ENCODE data around the gene CASP2. TPM values are rescaled to one million over a fixed set of nuclear protein-coding genes. Genes with fewer than 3 reads are reported as not detected.

Gene CASP2
- total and polyA plus RNA-seq, 2 of the 13 experiments (the other 11 are each of a cell fraction or from before 2014, with no cell fraction given), result 10.2 to 13.7 TPM

DNA sequence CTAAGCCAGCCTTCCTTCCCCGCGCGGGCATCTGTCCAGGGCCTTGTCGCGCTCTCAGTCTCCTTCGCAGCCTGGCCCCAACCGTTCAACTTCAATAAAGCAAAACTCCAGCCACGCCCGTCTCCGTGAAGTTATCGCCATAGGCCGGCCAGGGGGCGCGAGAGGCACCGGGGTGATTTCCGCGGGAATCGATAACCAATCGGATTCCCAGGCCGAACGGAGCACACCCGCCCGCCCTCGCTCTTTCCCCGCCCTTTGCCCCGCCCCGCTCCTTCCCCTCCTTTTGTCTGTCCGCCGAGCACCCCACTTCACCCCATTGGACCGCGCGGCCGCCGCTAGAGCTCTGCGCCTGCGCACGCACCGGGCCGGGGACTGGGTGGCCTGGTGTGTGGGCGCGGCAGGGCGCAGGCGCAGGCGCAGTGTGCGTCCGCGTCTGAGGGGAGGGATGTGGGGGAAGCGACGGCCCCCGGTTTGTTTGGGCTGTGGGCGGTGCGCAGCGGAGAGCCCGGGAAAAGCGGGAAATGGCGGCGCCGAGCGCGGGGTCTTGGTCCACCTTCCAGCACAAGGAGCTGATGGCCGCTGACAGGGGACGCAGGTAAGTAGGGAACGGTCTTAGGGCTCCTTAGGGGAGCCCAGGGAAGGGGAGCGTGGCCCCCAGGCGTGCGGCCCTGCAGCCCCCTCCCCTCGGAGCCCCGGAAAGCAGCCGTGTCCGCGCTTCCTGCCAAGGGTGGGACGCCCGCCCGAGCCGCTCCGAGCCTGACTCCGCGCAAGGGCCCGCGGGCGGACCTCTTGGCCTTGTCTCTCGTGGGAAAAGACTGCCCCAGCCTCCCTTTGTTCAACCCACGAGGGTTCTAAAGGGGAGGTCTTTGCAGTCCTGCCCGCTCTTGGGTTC is at the start of gene CASP2 (continued):
- TF ChIP-seq, protein P1, sequence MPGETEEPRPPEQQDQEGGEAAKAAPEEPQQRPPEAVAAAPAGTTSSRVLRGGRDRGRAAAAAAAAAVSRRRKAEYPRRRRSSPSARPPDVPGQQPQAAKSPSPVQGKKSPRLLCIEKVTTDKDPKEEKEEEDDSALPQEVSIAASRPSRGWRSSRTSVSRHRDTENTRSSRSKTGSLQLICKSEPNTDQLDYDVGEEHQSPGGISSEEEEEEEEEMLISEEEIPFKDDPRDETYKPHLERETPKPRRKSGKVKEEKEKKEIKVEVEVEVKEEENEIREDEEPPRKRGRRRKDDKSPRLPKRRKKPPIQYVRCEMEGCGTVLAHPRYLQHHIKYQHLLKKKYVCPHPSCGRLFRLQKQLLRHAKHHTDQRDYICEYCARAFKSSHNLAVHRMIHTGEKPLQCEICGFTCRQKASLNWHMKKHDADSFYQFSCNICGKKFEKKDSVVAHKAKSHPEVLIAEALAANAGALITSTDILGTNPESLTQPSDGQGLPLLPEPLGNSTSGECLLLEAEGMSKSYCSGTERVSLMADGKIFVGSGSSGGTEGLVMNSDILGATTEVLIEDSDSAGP (CRISPR knock-in tag; IDR thresholded peaks at IDR 0.05; ENCODE audit: borderline replicate concordance), result peak; percentile 87; the same call in 1 of the 2 replicates
- TF ChIP-seq RAD21 (CRISPR knock-in tag; IDR thresholded peaks at IDR 0.05) (peak; percentile 51), NR2F6 (IDR thresholded peaks at IDR 0.05) (no peak), NR2F6 (CRISPR knock-in tag; IDR thresholded peaks at IDR 0.05) (peak; percentile 26; the same call in 1 of the 2 replicates), AKAP8 (CRISPR knock-in tag; IDR thresholded peaks at IDR 0.05) (peak; percentile 64; the same call in 1 of the 2 replicates), HCFC1 (IDR thresholded peaks at IDR 0.05; ENCODE audit: low read depth, low read length) (no peak; the same call in 1 of the 2 replicates), ASH2L (IDR thresholded peaks at IDR 0.05; ENCODE audit: insufficient read length, low read depth, low read length) (peak; percentile 84), CBX2 (IDR thresholded peaks at IDR 0.05; ENCODE audit: low read depth, low read length) (no peak), CBX2 (CRISPR knock-in tag; IDR thresholded peaks at IDR 0.05; ENCODE audit: low read depth) (no peak; the same call in 1 of the 2 replicates), PPARG (CRISPR knock-in tag; conservative IDR thresholded peaks at IDR 0.05) (0 out of 2 replicates have a peak, but pooled peaks have one; percentile 34), NR2C2 (CRISPR knock-in tag; IDR thresholded peaks at IDR 0.05; ENCODE audit: borderline replicate concordance) (0 out of 2 replicates have a peak, but pooled peaks have one; percentile 20), ZNF468 (CRISPR knock-in tag; IDR thresholded peaks at IDR 0.05) (no peak), BCL6 (CRISPR knock-in tag; IDR thresholded peaks at IDR 0.05) (0 out of 2 replicates have a peak, but pooled peaks have one; percentile 12), SUZ12 (IDR thresholded peaks at IDR 0.05; ENCODE audit: low read depth, low read length) (no peak), GABPA (IDR thresholded peaks at IDR 0.05; ENCODE audit: low read depth, low read length) (peak; percentile 25; the same call in 1 of the 2 replicates), GABPA (CRISPR knock-in tag; IDR thresholded peaks at IDR 0.05; ENCODE audit: low read depth) (no peak; the same call in 1 of the 2 replicates), NFE2L1 (CRISPR knock-in tag; IDR thresholded peaks at IDR 0.05; ENCODE audit: borderline replicate concordance) (0 out of 2 replicates have a peak, but pooled peaks have one; percentile 52)
- TF ChIP-seq, protein P2, sequence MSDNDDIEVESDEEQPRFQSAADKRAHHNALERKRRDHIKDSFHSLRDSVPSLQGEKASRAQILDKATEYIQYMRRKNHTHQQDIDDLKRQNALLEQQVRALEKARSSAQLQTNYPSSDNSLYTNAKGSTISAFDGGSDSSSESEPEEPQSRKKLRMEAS (IDR thresholded peaks at IDR 0.05), result peak; percentile 92
- TF ChIP-seq, protein P3, sequence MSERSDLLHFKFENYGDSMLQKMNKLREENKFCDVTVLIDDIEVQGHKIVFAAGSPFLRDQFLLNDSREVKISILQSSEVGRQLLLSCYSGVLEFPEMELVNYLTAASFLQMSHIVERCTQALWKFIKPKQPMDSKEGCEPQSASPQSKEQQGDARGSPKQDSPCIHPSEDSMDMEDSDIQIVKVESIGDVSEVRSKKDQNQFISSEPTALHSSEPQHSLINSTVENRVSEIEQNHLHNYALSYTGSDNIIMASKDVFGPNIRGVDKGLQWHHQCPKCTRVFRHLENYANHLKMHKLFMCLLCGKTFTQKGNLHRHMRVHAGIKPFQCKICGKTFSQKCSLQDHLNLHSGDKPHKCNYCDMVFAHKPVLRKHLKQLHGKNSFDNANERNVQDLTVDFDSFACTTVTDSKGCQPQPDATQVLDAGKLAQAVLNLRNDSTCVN (CRISPR knock-in tag; IDR thresholded peaks at IDR 0.05; ENCODE audit: borderline replicate concordance), result no peak
- TF ChIP-seq, protein P4, sequence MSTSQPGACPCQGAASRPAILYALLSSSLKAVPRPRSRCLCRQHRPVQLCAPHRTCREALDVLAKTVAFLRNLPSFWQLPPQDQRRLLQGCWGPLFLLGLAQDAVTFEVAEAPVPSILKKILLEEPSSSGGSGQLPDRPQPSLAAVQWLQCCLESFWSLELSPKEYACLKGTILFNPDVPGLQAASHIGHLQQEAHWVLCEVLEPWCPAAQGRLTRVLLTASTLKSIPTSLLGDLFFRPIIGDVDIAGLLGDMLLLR (CRISPR knock-in tag; IDR thresholded peaks at IDR 0.05), result 0 out of 2 replicates have a peak, but pooled peaks have one; percentile 8
- TF ChIP-seq, protein P5, sequence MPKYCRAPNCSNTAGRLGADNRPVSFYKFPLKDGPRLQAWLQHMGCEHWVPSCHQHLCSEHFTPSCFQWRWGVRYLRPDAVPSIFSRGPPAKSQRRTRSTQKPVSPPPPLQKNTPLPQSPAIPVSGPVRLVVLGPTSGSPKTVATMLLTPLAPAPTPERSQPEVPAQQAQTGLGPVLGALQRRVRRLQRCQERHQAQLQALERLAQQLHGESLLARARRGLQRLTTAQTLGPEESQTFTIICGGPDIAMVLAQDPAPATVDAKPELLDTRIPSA (CRISPR knock-in tag; IDR thresholded peaks at IDR 0.05; ENCODE audit: borderline replicate concordance), result peak; percentile 59; the same call in 1 of the 2 replicates
- TF ChIP-seq, protein P6, sequence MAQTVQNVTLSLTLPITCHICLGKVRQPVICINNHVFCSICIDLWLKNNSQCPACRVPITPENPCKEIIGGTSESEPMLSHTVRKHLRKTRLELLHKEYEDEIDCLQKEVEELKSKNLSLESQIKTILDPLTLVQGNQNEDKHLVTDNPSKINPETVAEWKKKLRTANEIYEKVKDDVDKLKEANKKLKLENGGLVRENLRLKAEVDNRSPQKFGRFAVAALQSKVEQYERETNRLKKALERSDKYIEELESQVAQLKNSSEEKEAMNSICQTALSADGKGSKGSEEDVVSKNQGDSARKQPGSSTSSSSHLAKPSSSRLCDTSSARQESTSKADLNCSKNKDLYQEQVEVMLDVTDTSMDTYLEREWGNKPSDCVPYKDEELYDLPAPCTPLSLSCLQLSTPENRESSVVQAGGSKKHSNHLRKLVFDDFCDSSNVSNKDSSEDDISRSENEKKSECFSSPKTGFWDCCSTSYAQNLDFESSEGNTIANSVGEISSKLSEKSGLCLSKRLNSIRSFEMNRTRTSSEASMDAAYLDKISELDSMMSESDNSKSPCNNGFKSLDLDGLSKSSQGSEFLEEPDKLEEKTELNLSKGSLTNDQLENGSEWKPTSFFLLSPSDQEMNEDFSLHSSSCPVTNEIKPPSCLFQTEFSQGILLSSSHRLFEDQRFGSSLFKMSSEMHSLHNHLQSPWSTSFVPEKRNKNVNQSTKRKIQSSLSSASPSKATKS (CRISPR knock-in tag; IDR thresholded peaks at IDR 0.05), result 0 out of 2 replicates have a peak, but pooled peaks have one; percentile 23
